GM19372 (cell line): ENCODE measurements around the gene TNFSF11.
"Not testable (repeated sequence)": the region's sequence is repeated elsewhere in the genome, so short reads cannot be mapped to it uniquely, and the experiment has no call there.

Experiments used
- ATAC-seq: cut with Tn5 transposase; IDR thresholded peaks from one replicate; pipeline ENCODE4 v1.9.1; 2021; ENCODE audit warnings: mild to moderate bottlenecking, low read depth, moderate library complexity; ENCODE audit not compliant: unreplicated experiment

The TNFSF11 gene

DNA sequence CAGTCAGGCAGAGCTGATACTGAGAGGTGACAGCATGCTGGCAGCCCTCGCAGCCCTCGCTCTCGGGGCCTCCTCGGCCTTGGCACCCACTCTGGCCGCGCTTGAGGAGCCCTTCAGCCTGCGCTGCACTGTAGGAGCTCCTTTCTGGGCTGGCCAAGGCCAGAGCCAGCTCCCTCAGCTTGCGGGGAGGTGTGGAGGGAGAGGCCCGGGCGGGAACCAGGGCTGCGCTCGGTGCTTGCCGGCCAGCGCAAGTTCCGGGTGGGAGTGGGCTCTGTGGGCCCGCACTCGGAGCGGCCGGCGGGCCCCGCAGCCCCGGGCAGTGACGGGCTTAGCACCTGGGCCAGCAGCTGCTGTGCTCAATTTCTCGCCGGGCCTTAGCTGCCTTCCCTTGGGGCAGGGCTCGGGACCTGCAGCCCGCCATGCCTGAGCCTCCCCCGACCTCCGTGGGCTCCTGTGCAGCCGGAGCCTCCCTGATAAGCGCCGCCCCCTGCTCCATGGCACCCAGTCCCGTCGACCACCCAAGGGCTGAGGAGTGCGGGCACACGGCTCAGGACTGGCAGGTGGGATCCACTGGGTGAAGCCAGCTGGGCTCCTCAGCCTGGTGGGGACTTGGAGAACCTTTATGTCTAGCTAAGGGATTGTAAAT lies 14.3 kb upstream of the TNFSF11 start:
- not testable (repeated sequence) for ATAC-seq

DNA sequence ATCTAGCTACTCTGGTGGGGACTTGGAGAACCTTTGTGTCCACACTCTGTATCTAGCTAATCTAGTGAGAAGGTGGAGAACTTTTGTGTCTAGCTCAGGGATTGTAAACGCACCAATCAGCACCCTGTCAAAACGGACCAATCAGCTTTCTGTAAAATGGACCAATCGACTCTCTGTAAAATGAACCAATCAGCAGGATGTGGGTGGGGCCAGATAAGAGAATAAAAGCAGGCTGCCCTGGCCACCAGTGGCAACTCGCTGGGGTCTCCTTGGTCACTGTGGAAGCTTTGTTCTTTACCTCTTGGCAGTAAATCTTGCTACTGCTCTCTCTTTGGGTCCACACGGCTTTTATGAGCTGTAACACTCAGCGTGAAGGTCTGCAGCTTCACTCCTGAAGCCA lies 13.6 kb upstream of the TNFSF11 start:
- not testable (repeated sequence) for ATAC-seq

DNA sequence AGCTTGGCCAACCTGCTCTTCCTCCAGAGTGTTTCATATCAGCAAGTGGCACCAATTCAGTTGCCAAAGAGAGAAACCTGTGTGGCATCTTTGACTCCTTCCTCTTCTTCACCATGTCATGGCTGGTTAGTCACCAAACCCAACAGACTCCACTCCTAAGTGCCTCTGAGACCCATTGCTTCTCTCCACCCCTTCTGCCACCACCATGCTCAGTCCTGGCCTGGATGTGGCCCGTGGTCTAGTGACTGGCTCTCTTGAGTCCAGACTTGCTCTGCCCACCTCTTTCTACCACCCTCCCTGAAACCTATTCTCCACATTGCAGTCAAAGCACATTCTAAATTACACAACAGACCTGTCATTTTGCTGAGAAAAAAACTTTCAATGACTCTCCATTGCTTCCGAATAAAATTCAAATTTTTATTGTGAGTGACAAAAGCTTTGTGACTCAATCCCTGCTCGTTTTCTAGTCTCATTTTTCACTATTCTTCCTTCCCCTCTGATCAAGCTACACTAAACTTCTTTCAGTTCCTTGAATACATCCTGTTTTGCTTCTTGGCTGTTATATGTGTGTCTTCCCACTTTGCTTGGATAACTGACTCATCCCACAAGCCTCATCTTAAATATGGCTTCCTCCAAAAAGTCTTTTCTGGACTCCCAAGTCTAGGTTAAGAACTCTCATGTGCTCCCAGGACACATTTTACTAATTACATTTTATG lies 12.0 kb upstream of the TNFSF11 start:
- no peak for ATAC-seq

DNA sequence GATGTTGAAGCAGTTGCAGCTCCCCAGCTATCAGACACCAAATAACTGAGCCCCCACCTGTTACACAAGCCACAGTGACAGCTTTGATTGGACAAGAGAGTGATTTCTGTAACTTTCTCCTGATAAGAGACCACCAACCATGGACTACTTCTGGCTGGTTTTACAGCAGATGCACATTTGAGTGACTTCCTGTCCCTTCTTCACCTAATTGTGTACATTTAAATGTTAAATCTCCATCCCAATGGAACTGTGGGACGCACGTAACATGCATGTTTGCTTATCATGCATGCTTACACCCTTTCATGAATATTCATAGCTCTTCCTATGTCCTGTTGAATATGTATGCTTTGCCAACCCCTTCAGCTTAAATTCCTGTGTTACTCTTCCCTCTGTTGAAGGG lies 6.0 kb upstream of the TNFSF11 start:
- no peak for ATAC-seq

DNA sequence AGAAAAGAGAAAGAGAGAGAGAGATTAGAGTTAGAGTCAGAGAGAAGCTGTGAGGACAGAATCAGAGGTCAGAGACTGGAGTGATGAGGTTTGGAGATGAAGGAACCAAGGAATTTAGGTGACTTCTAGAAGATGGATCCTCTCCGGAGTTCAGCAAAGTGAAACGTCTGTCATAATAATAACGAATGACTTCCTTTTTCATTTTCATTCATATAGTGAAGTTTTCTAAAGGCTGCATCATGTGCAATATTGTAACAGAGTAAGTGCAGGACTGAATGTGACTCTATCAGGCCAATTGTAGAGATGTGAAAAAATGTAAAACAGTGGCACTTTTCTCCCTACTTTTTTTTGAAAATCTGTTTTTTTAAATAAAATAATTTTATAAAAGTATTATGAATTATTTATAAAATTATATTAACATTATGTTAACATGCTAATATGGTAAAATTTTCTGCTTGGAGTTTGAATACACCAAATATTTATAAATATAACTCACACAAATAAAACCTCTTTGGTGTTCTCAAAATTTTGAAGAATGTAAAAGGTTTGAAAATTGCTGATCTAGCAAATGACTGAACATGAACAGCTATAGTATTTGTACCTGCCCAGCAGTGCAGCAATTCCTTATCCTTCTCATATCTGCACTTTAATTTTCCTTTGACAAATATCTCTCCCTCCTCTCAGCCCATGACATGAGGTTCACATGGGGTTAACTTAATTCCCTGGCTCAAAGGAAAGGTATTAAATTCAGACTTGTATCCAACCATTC lies 4.2 kb upstream of the TNFSF11 start:
- no peak for ATAC-seq

DNA sequence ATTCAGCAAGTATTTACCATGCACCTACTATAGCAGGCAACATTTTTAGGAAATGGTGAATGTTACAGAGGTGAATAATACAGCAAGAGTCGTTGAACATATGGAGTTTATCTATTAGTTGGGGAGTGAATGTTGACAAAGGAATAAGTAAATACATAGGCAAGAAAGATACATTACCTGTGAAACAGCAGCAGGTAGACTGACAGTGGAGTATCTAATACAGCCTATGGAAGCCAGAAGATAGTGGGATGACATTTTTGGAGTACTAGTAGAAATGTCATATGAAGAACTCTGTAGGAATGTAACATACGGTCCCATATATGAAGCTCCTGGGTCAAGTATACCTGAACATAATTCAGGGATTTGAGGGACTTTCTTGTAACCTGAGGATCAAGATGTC lies 2.1 kb upstream of the TNFSF11 start:
- no peak for ATAC-seq

GRCh38 chr13:42574435-42575311 lies 721 bp downstream of the TNFSF11 start:
- peak; percentile 58 for ATAC-seq

DNA sequence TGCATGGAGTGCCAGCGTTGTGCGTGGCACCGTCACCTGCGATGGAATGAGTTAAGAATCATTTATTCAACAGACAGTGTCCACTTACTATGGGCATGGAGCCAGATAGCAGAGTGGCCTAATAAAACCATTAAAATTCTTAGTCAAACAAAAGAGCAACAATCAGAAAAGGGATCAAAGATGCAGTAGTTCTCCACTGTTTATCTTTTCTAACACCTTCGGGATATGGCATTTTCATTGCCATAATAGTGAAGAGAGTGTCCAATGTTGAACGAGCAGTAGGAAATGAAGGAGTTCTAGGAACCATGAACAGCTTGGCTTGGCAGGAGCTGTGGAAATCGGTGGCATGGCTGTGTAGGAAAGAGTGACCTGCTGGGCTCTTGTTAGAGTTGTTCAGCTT lies 2.0 kb downstream of the TNFSF11 start:
- ATAC-seq, result no peak

DNA sequence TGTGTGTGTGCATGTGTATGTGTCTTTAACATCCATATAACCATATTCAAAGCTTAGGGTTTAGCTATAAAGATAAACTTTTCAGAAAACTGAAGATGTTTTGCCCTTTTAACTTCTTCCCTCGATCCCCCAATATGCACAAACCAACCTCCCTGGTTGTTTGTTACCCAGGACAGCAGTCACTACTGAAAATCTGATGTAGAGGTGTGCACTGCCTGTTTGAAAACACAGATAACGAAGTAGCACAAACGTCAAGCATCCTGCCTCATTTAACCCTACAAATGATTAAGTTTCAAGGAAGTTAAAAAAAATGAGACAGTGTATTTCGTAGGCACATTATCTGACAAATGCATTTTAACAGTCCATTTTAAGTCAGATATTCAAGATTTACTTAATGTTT lies 3.6 kb downstream of the TNFSF11 start:
- no peak for ATAC-seq

- ATAC-seq, result no peak
Observed at GRCh38 chr13:42580644-42581043, 6.7 kb downstream of the TNFSF11 start.

DNA sequence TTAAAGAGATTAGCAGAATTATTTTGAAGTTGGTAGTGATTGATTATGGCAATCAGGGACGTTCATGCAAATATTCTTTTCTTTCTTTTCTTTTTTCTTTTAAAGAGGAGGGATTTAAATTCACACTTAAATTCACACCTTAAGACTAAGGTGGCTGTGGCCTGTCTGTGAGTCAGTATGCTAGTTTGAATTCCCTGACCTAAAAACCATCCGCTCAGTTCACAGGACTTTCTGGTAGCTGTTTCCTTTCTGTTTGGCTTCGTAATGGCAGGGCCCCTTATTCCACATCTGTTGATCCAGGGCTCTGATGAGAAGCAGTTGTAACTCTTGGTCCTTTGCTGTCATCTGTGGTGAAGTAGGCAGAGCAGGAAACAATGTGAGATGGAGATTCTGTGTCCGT lies 7.5 kb downstream of the TNFSF11 start:
- no peak for ATAC-seq

DNA sequence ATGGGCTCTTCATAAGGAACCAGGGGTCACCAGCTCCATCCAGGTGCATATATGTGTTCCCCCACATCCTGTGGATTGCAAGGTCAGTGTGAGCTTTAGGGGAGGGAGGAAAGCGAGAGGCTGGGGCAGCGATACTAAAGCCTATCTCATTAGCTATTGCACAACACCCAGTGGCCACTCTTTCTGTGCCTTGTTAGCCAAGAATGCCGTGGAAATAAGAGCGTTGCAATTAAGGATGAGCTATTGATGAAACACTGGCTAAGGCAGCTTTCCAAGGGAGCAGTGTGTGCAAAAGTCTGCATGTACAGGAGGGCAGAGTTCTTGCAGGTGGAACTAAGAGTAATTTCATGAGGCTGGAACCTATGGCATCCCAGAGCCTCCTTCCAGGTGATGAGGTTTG lies 17.6 kb downstream of the TNFSF11 start:
- no peak for ATAC-seq

DNA sequence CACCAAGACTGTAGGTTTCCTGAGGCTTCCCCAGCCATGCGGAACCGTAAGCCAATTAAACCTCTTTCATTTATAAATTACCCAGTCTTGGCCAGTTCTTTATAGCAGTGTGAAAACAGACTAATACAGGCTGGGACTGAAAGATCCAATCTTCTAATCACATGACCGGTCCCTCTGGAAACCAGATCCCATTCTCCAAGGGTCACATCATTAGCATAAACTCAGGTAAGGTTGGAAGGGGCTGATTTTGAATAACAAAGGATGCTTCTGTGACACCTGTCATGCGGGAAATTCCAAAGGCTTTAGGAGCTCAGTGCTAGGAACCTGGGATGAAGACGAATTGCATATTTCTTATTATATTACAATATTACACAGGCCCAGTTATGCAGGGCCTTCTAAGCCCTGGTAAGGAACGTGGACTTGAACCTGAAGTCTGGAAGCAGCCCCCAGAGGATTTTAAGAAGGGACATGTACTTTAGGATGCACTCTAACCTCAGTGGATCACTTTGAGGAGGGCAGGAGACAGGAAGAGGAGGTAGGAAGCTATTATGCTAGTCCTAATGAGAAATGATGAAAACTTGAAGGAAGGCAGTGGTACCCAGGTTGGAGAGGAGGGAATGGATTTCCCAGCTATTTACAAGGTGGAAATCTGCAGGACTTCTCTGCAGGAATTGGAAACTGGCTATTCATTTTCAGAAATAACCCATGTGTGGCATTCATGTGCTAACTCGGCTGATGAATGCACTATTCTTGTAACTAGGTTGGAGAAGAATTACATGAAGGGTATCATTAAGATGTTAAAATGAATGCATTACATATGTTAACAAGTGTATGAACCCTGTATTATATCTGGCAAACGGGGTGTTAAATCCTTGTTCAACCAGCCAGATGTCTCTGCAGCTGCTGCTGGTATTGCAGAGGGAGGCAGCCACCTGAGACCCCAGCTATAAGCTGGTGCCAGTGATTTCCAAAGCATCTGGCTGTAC lies 19.3 kb downstream of the TNFSF11 start:
- ATAC-seq, result no peak

- ATAC-seq, result no peak
Observed at GRCh38 chr13:42594481-42595252, 20.7 kb downstream of the TNFSF11 start.

GRCh38 chr13:42595253-42595571 lies 21.3 kb downstream of the TNFSF11 start:
- ATAC-seq, result no peak

DNA sequence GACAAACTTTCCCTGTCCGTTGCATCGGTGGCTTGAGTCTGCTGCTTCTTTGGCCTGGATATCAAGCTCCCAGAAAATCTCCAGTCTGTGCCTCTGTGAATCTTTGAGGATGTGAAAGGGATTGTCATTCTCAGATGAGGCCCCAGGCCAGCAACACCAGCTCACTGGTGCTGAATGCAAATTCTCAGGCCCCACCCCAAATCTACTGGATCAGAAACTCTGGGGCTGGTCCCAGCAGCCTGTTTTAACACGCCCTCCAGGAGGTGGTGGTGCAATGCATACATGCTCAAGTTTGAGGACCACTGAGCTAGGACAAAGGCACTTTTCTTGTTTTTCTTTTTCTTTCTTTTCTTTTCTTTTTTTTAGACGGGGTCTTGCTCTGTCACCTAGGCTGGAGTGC lies 23.6 kb downstream of the TNFSF11 start:
- ATAC-seq, result no peak

DNA sequence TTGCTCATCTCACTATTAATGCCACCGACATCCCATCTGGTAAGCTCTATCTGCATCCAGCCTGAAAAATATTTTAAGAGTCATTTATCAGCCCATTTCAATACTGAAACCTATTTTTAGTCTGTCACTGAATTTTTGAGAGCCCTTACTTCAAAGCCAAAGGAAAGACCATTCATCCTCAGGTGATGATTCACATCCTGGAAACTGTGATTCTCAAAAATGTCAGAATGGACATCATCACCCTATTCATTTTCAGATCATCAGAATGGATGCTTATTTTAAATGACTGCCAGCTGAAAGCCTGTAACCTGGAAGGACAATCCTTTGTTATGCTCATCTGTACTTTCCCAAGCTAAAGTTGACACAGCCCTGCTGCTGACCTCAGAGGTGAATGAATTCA lies 27.0 kb downstream of the TNFSF11 start:
- no peak for ATAC-seq

- peak; percentile 74 for ATAC-seq
Observed at GRCh38 chr13:42602906-42603305, 29.0 kb downstream of the TNFSF11 start.

GRCh38 chr13:42603571-42603970 lies 29.6 kb downstream of the TNFSF11 start:
- peak; percentile 16 for ATAC-seq
